Measurements from ENCODE around the gene ZBTB7B.
A peak's percentile ranks its signal among the peaks of the same experiment; 100 is the strongest.
"Not testable (repeated sequence)": the region's sequence is repeated elsewhere in the genome, so short reads cannot be mapped to it uniquely, and the experiment has no call there.

The ZBTB7B gene

GRCh38 chr1:154969246-154969645 lies 33.4 kb upstream of the ZBTB7B start:
- DNase-seq = peak; percentile 17

GRCh38 chr1:154969860-154970452 lies 32.6 kb upstream of the ZBTB7B start:
- DNase-seq = peak; percentile 68

GRCh38 chr1:154970631-154971340 lies 31.8 kb upstream of the ZBTB7B start, which contains the start of gene SHC1:
SHC1 (minus strand) TSS chr1:154970747; CDS start chr1:154970526, 221 bp downstream.
- peak; percentile 96 for DNase-seq

- DNase-seq = no peak
Measured at GRCh38 chr1:154971341-154971998, 31.1 kb upstream of the ZBTB7B start.

GRCh38 chr1:154972213-154972516 lies 30.4 kb upstream of the ZBTB7B start:
- no peak for DNase-seq

GRCh38 chr1:154972517-154973343 lies 29.9 kb upstream of the ZBTB7B start:
- peak; percentile 83 for DNase-seq

- peak; percentile 95 for DNase-seq
Measured at GRCh38 chr1:154973344-154974101, 29.1 kb upstream of the ZBTB7B start.

- DNase-seq = peak; percentile 99
Measured at GRCh38 chr1:154974102-154974807, 28.3 kb upstream of the ZBTB7B start, which contains the start of gene CKS1B. CKS1B (plus strand) TSS chr1:154974681; CDS start chr1:154974746, 65 bp downstream.

- peak; percentile 97 for DNase-seq
Measured at GRCh38 chr1:154974808-154975408, 27.7 kb upstream of the ZBTB7B start.

- peak; percentile 78 for DNase-seq
Measured at GRCh38 chr1:154975409-154976059, 27.1 kb upstream of the ZBTB7B start.

GRCh38 chr1:154977762-154978161 lies 24.8 kb upstream of the ZBTB7B start:
- DNase-seq = not testable (repeated sequence)

- DNase-seq = no peak
Measured at GRCh38 chr1:154978360-154978759, 24.2 kb upstream of the ZBTB7B start.

- peak; percentile 12 for DNase-seq
Measured at GRCh38 chr1:154982341-154982740, 20.3 kb upstream of the ZBTB7B start.

GRCh38 chr1:154982897-154983648 lies 19.5 kb upstream of the ZBTB7B start, which contains the start of gene FLAD1:
FLAD1 (plus strand) TSS chr1:154983344; CDS start chr1:154983695, 351 bp downstream.
- DNase-seq = peak; percentile 97

GRCh38 chr1:154983776-154984466 lies 18.7 kb upstream of the ZBTB7B start:
- DNase-seq = peak; percentile 31

GRCh38 chr1:154986736-154987135 lies 15.9 kb upstream of the ZBTB7B start:
- not testable (repeated sequence) for DNase-seq

GRCh38 chr1:154987326-154987725 lies 15.3 kb upstream of the ZBTB7B start:
- no peak for DNase-seq

- DNase-seq = peak; percentile 19
Measured at GRCh38 chr1:154988058-154988954, 14.3 kb upstream of the ZBTB7B start.

Measured in left hindlimb (tissue), 1 donor.